Loucy (cell line): ENCODE data around the gene SYCP2.

Source experiments
- H2AFZ ChIP-seq: fragments of 200-600 bp; sonication (generic); 2 replicates; pipeline ENCODE4 v1.6.0; 2016; ENCODE audit warnings: antibody characterized with exemption, mild to moderate bottlenecking, low read length, moderate library complexity
- H3F3A ChIP-seq: fragments of 200-600 bp; 2 replicates; pipeline ENCODE4 v1.6.0; 2016; ENCODE audit warnings: antibody characterized with exemption, low read depth, mild to moderate bottlenecking
- H3K27me3 ChIP-seq: fragments of 200-600 bp; sonication (generic); 2 replicates; pipeline ENCODE4 v1.6.1; 2014; ENCODE audit warnings: low read length, mild to moderate bottlenecking; ENCODE audit not compliant: insufficient read depth, poor library complexity, severe bottlenecking
- H3K36me3 ChIP-seq: fragments of 200-600 bp; sonication (generic); 2 replicates; pipeline ENCODE4 v1.6.1; 2016; ENCODE audit warnings: low read length; ENCODE audit not compliant: insufficient read depth
- H3K4me1 ChIP-seq: fragments of 200-600 bp; sonication (generic); 2 replicates; pipeline ENCODE4 v1.5.1; 2014; ENCODE audit warnings: low read length, mild to moderate bottlenecking; ENCODE audit not compliant: insufficient read depth, poor library complexity, severe bottlenecking
- H3K4me2 ChIP-seq: fragments of 200-600 bp; sonication (generic); 2 replicates; pipeline ENCODE4 v1.6.0; 2014; ENCODE audit warnings: antibody characterized with exemption, low read length, low read depth, mild to moderate bottlenecking; ENCODE audit not compliant: poor library complexity, severe bottlenecking
- H3K4me3 ChIP-seq: fragments of 200-600 bp; sonication (generic); 2 replicates; pipeline ENCODE4 v1.5.1; 2014; ENCODE audit warnings: low read length, mild to moderate bottlenecking, mixed read lengths; ENCODE audit not compliant: poor library complexity, severe bottlenecking
- H3K79me2 ChIP-seq: fragments of 200-600 bp; sonication (generic); 2 replicates; pipeline ENCODE4 v1.6.1; 2014; ENCODE audit warnings: low read length; ENCODE audit not compliant: insufficient read depth
- H3K9ac ChIP-seq: fragments of 200-600 bp; sonication (generic); 2 replicates; pipeline ENCODE4 v1.6.0; 2014; ENCODE audit warnings: mild to moderate bottlenecking, low read depth, low read length, moderate library complexity; ENCODE audit not compliant: poor library complexity, severe bottlenecking
- H3K9me2 ChIP-seq: fragments of 200-600 bp; sonication (generic); replicated peaks from 2 replicates; pipeline ENCODE4 v1.6.1; 2016; ENCODE audit warnings: low read depth, low read length, mixed read lengths
- H3K9me3 ChIP-seq: fragments of 200-600 bp; sonication (generic); 2 replicates; pipeline ENCODE4 v1.6.1; 2014; ENCODE audit warnings: mild to moderate bottlenecking, antibody characterized with exemption, low read length, low read depth; ENCODE audit not compliant: insufficient read depth
- H4K20me1 ChIP-seq: fragments of 200-600 bp; sonication (generic); 2 replicates; pipeline ENCODE4 v1.6.0; 2014; ENCODE audit warnings: antibody characterized with exemption, low read length, mild to moderate bottlenecking; ENCODE audit not compliant: insufficient read depth, poor library complexity, severe bottlenecking
- CTCF ChIP-seq: fragments of 200-600 bp; sonication (generic); conservative IDR thresholded peaks from 2 replicates; pipeline ENCODE4 v1.5.1; 2014; ENCODE audit warnings: mild to moderate bottlenecking, antibody characterized with exemption, low read length
- EZH2phosphoT487 ChIP-seq: fragments of 200-600 bp; IDR thresholded peaks from 2 replicates; pipeline ENCODE4 v1.6.1; 2018; ENCODE audit warnings: antibody characterized with exemption, mild to moderate bottlenecking, moderate library complexity, borderline replicate concordance

SYCP2 gene

GRCh38 chr20:59908855-59909254, 24.6 kb downstream of the SYCP2 start:
- no peak for TF ChIP-seq CTCF
- no peak for TF ChIP-seq EZH2phosphoT487
- H3K79me2 ChIP-seq, result no peaks in the 10 kb centered on the region
- no peaks in the 10 kb centered on the region for H3K9me3 ChIP-seq
- H3K4me1 ChIP-seq, result no peaks in the 10 kb centered on the region
- no peaks in the 10 kb centered on the region for H3K27me3 ChIP-seq
- no peak overlapping the region for H3K9ac ChIP-seq
- no peaks in the 10 kb centered on the region for H3K9me2 ChIP-seq
- H3F3A ChIP-seq, result no peaks in the 10 kb centered on the region
- no peak overlapping the region for H2AFZ ChIP-seq
- H3K4me2 ChIP-seq, result no peak overlapping the region
- no peaks in the 10 kb centered on the region for H3K36me3 ChIP-seq
- H4K20me1 ChIP-seq, result no peaks in the 10 kb centered on the region
- no peak overlapping the region for H3K4me3 ChIP-seq

- Histone ChIP-seq H3K4me3 (no peak overlapping the region), H2AFZ (no peak overlapping the region; the same call in 1 of the 2 replicates), H3K36me3 (no peaks in the 10 kb centered on the region), H3K4me2 (no peak overlapping the region), H3K79me2 (no peaks in the 10 kb centered on the region), H3K9me3 (no peaks in the 10 kb centered on the region), H3K9ac (no peak overlapping the region), H3K9me2 (no peaks in the 10 kb centered on the region), H4K20me1 (no peaks in the 10 kb centered on the region), H3K4me1 (no peaks in the 10 kb centered on the region), H3K27me3 (no peaks in the 10 kb centered on the region), H3F3A (no peaks in the 10 kb centered on the region)
- TF ChIP-seq CTCF (no peak), EZH2phosphoT487 (no peak)
Measured at GRCh38 chr20:59903621-59904020, 29.8 kb downstream of the SYCP2 start.

- Histone ChIP-seq H3K79me2 (no peaks in the 10 kb centered on the region), H3K9me3 (no peaks in the 10 kb centered on the region)
- TF ChIP-seq CTCF (no peak), EZH2phosphoT487 (no peak)
Measured at GRCh38 chr20:59902470-59902869, 31.0 kb downstream of the SYCP2 start.

More at GRCh38 chr20:59902470-59902869, 31.0 kb downstream of the SYCP2 start:
- Histone ChIP-seq H3K4me3 (no peak overlapping the region), H3K4me1 (no peaks in the 10 kb centered on the region), H3F3A (no peaks in the 10 kb centered on the region), H3K27me3 (no peaks in the 10 kb centered on the region), H3K36me3 (no peaks in the 10 kb centered on the region), H3K9me2 (no peaks in the 10 kb centered on the region), H3K9ac (no peak overlapping the region), H3K4me2 (no peak overlapping the region), H4K20me1 (no peaks in the 10 kb centered on the region), H2AFZ (no peak overlapping the region)
